ENCODE results near the gene TRAK2. TPM values are rescaled to one million over a fixed set of nuclear protein-coding genes. Genes with fewer than 3 reads are reported as not detected.
"Not testable (repeated sequence)": the region's sequence is repeated elsewhere in the genome, so short reads cannot be mapped to it uniquely, and the experiment has no call there.

Gene TRAK2
- total RNA-seq, 1 experiment from 2014 or later, result 9.4 TPM

- no peaks in the 10 kb centered on the region for H3K9me3 ChIP-seq (ENCODE audit: low read length)
- H3K79me2 ChIP-seq (ENCODE audit: low read length), result no peaks in the 10 kb centered on the region
- intact Hi-C loops (cut with micrococcal nuclease), result no loop called here
- H3K36me3 ChIP-seq (ENCODE audit: low read depth, low read length), result no peaks in the 10 kb centered on the region
- no peaks in the 10 kb centered on the region for H3K9me2 ChIP-seq (replicated peaks; ENCODE audit: low read length)
- no peaks in the 10 kb centered on the region for H3F3A ChIP-seq (ENCODE audit: low read length, unreplicated experiment)
- BruUV-seq (replicated peaks), result no TSS peak
- H3K9ac ChIP-seq (ENCODE audit: low read length), result no peak overlapping the region
- CTCF ChIA-PET, result no interaction called here
- H3K4me1 ChIP-seq (ENCODE audit: insufficient read depth, low read length), result no peaks in the 10 kb centered on the region
- no peak overlapping the region for H3K27ac ChIP-seq (ENCODE audit: low read length)
- ATAC-seq (no peak), DNase-seq (no peak)
- H2AFZ ChIP-seq (ENCODE audit: low read length), result no peak overlapping the region
- no peaks in the 10 kb centered on the region for H3K27me3 ChIP-seq (ENCODE audit: low read length)
- POLR2A ChIA-PET (ENCODE audit: unreplicated experiment), result no interaction called here
- no peak overlapping the region for H3K4me2 ChIP-seq (ENCODE audit: low read length)
- TF ChIP-seq EZH2 (IDR thresholded peaks at IDR 0.05; ENCODE audit: low read length, unreplicated experiment), result no peak
- TF ChIP-seq CTCF (conservative IDR thresholded peaks at IDR 0.05; ENCODE audit: low read depth, low read length), result no peak
- TF ChIP-seq EZH2phosphoT487 (IDR thresholded peaks at IDR 0.05; ENCODE audit: borderline replicate concordance, low read length), result no peak
- H4K20me1 ChIP-seq (ENCODE audit: low read length), result no peaks in the 10 kb centered on the region
- no peak overlapping the region for H3K4me3 ChIP-seq (ENCODE audit: low read length)
Measured at GRCh38 chr2:201369775-201370174, 81.5 kb downstream of the TRAK2 start.

- POLR2A ChIA-PET (ENCODE audit: unreplicated experiment); CTCF ChIA-PET: not testable (repeated sequence)
Measured at GRCh38 chr2:201369318-201369717, 81.9 kb downstream of the TRAK2 start.

GRCh38 chr2:201366146-201366545 is 85.1 kb downstream of the TRAK2 start:
- H3F3A ChIP-seq (ENCODE audit: low read length, unreplicated experiment), result no peaks in the 10 kb centered on the region
- H3K27ac ChIP-seq (ENCODE audit: low read length), result no peak overlapping the region
- ChIA-PET POLR2A (ENCODE audit: unreplicated experiment) (no interaction called here), CTCF (no interaction called here)
- DNase-seq (no peak), ATAC-seq (no peak)
- H3K4me2 ChIP-seq (ENCODE audit: low read length), result no peak overlapping the region
- H3K4me3 ChIP-seq (ENCODE audit: low read length), result no peak overlapping the region
- H3K36me3 ChIP-seq (ENCODE audit: low read depth, low read length), result no peaks in the 10 kb centered on the region
- H4K20me1 ChIP-seq (ENCODE audit: low read length), result no peaks in the 10 kb centered on the region
- TF ChIP-seq EZH2phosphoT487 (IDR thresholded peaks at IDR 0.05; ENCODE audit: borderline replicate concordance, low read length), result no peak
- no peak for TF ChIP-seq EZH2 (IDR thresholded peaks at IDR 0.05; ENCODE audit: low read length, unreplicated experiment)
- TF ChIP-seq CTCF (conservative IDR thresholded peaks at IDR 0.05; ENCODE audit: low read depth, low read length), result no peak
- no peaks in the 10 kb centered on the region for H3K9me3 ChIP-seq (ENCODE audit: low read length)
- no peak overlapping the region for H2AFZ ChIP-seq (ENCODE audit: low read length)
- H3K79me2 ChIP-seq (ENCODE audit: low read length), result no peaks in the 10 kb centered on the region
- H3K9ac ChIP-seq (ENCODE audit: low read length), result no peak overlapping the region
- no peaks in the 10 kb centered on the region for H3K27me3 ChIP-seq (ENCODE audit: low read length)
- H3K9me2 ChIP-seq (replicated peaks; ENCODE audit: low read length), result no peaks in the 10 kb centered on the region
- H3K4me1 ChIP-seq (ENCODE audit: insufficient read depth, low read length), result no peaks in the 10 kb centered on the region
- intact Hi-C loops (cut with micrococcal nuclease), result no loop called here
- BruUV-seq (replicated peaks), result no TSS peak

More at GRCh38 chr2:201369318-201369717, 81.9 kb downstream of the TRAK2 start:
- BruUV-seq (replicated peaks); ATAC-seq; H4K20me1 ChIP-seq (ENCODE audit: low read length); H2AFZ ChIP-seq (ENCODE audit: low read length); H3F3A ChIP-seq (ENCODE audit: low read length, unreplicated experiment); H3K9me3 ChIP-seq (ENCODE audit: low read length); H3K79me2 ChIP-seq (ENCODE audit: low read length); H3K4me2 ChIP-seq (ENCODE audit: low read length); H3K4me3 ChIP-seq (ENCODE audit: low read length); intact Hi-C loops (cut with micrococcal nuclease); H3K4me1 ChIP-seq (ENCODE audit: insufficient read depth, low read length); H3K9ac ChIP-seq (ENCODE audit: low read length); H3K27ac ChIP-seq (ENCODE audit: low read length); H3K27me3 ChIP-seq (ENCODE audit: low read length); DNase-seq; H3K36me3 ChIP-seq (ENCODE audit: low read depth, low read length); H3K9me2 ChIP-seq (replicated peaks; ENCODE audit: low read length): not testable (repeated sequence)
